Endothelial cell of umbilical vein (primary cell): ENCODE results near the gene SRCAP. TPM values are rescaled to one million over a fixed set of nuclear protein-coding genes. Genes with fewer than 3 reads are reported as not detected.

ENCODE experiments used
- BruUV-seq: library from RNA; stranded (reverse); fragments of 400-500 nt; replicated peaks from 2 replicates; lab custom pipeline; 2021; lab: Mats Ljungman, UMichigan
- CTCF ChIA-PET: fragments of 300-600, 350-600 bp; sonication (Branson Sonifier 250); formaldehyde crosslinking; loops from one replicate; lab custom pipeline; 2021; ENCODE audit warnings: antibody characterized with exemption, inconsistent platforms; lab: Charles Lee
- POLR2A ChIA-PET: fragments of 300-600, 350-600 bp; sonication (Branson Sonifier 250); formaldehyde crosslinking; loops from one replicate; lab custom pipeline; 2021; ENCODE audit warnings: antibody characterized with exemption, inconsistent platforms; lab: Charles Lee
- DNase-seq: peaks from one replicate; pipeline ENCODE4 v3.0.0-alpha.2; 2011; ENCODE audit warnings: low read depth, low spot score
- FAIRE-seq: peaks from 2 replicates; lab custom pipeline; 2011; peaks lifted over from hg19 to GRCh38; lab: Jason Lieb, UNC
- H2AFZ ChIP-seq: 2 replicates; pipeline ENCODE4 v1.6.0; 2012; ENCODE audit warnings: low read depth, low read length, control low read depth, inconsistent platforms
- H3K27ac ChIP-seq: 2 replicates; pipeline ENCODE4 v1.5.1; 2011; ENCODE audit warnings: low read depth, mild to moderate bottlenecking, control low read depth, low read length, moderate library complexity; ENCODE audit not compliant: insufficient read depth
- H3K27me3 ChIP-seq, 2 experiments: 2 replicates each; pipeline versions ENCODE4 v1.6.0 to v1.6.1; 2011; ENCODE audit warnings: low read length in 2 of 2, mixed read lengths in 1 of 2; ENCODE audit not compliant: control insufficient read depth in 2 of 2, insufficient read depth in 2 of 2
- H3K36me3 ChIP-seq, 2 experiments: 2 replicates in 1 of 2; 3 replicates in 1 of 2; pipeline ENCODE4 v1.5.1; 2011; ENCODE audit warnings: low read length in 2 of 2, mild to moderate bottlenecking in 1 of 2, moderate library complexity in 1 of 2; ENCODE audit not compliant: control insufficient read depth in 2 of 2, insufficient read depth in 2 of 2; ENCODE audit errors: extremely low read depth in 1 of 2
- H3K4me1 ChIP-seq: 3 replicates; pipeline ENCODE4 v1.5.1; 2011; ENCODE audit warnings: mild to moderate bottlenecking, low read length; ENCODE audit not compliant: control insufficient read depth, insufficient read depth; ENCODE audit errors: extremely low read depth
- H3K4me2 ChIP-seq: 2 replicates; pipeline ENCODE4 v1.6.1; 2011; ENCODE audit warnings: low read length, control low read depth, mixed read lengths; ENCODE audit not compliant: insufficient read depth
- H3K4me3 ChIP-seq, 3 experiments: fragments of 200-600 bp in 1 of 3; sonication (generic), shearing (Covaris generic) in 1 of 3; replicated peaks in 1 of 3; 2 replicates each; pipeline ENCODE4 v1.5.1; 2011 to 2016; ENCODE audit warnings: control low read depth in 3 of 3, low read length in 3 of 3, mild to moderate bottlenecking in 2 of 3, inconsistent platforms in 1 of 3, low read depth in 1 of 3, moderate library complexity in 1 of 3; ENCODE audit not compliant: insufficient read depth in 1 of 3
- H3K79me2 ChIP-seq: 2 replicates; pipeline ENCODE4 v1.6.0; 2012; ENCODE audit warnings: low read length, inconsistent platforms; ENCODE audit not compliant: control insufficient read depth, insufficient read depth
- H3K9ac ChIP-seq: replicated peaks from 2 replicates; pipeline ENCODE3; 2011; ENCODE audit warnings: low read length, control low read depth; ENCODE audit not compliant: insufficient read depth; ENCODE audit errors: extremely low read depth
- H3K9me1 ChIP-seq: replicated peaks from 3 replicates; pipeline ENCODE4 v1.6.0; 2011; ENCODE audit warnings: mild to moderate bottlenecking, low read length; ENCODE audit not compliant: control insufficient read depth, insufficient read depth; ENCODE audit errors: extremely low read depth
- H3K9me3 ChIP-seq: replicated peaks from 2 replicates; pipeline ENCODE4 v1.5.1; 2012; ENCODE audit warnings: low read length, inconsistent platforms; ENCODE audit not compliant: control insufficient read depth, insufficient read depth
- H4K20me1 ChIP-seq: replicated peaks from 2 replicates; pipeline ENCODE3; 2011; ENCODE audit warnings: mild to moderate bottlenecking, low read length; ENCODE audit not compliant: control insufficient read depth, insufficient read depth; ENCODE audit errors: extremely low read depth
- CTCF ChIP-seq, 2 donors: IDR thresholded peaks; 1 replicate in 1 of 2; 2 replicates in 1 of 2; pipeline ENCODE4 v1.5.1; 2011; ENCODE audit warnings: low read length in 2 of 2, mild to moderate bottlenecking in 2 of 2, moderate library complexity in 2 of 2, control low read depth in 1 of 2, inconsistent platforms in 1 of 2, low read depth in 1 of 2; ENCODE audit not compliant: insufficient read depth in 1 of 2; ENCODE audit errors: extremely low read depth in 1 of 2
- EZH2 ChIP-seq: IDR thresholded peaks from 2 replicates; pipeline ENCODE4 v1.6.1; 2012; ENCODE audit warnings: borderline replicate concordance, low read depth, mild to moderate bottlenecking, moderate library complexity, low read length, inconsistent platforms; ENCODE audit not compliant: severe bottlenecking
- FOS ChIP-seq: IDR thresholded peaks from 2 replicates; pipeline ENCODE4 v1.6.1; 2011; ENCODE audit warnings: mild to moderate bottlenecking, low read length, moderate library complexity, borderline replicate concordance; ENCODE audit not compliant: insufficient read depth
- GATA2 ChIP-seq: IDR thresholded peaks from 2 replicates; pipeline ENCODE4 v1.7.0; 2011; ENCODE audit warnings: low read depth, mild to moderate bottlenecking, moderate library complexity, mixed read lengths, low read length; ENCODE audit not compliant: insufficient read length, insufficient read depth
- JUN ChIP-seq: IDR thresholded peaks from 2 replicates; pipeline ENCODE4 v1.6.1; 2011; ENCODE audit warnings: borderline replicate concordance, low read depth; ENCODE audit not compliant: insufficient read length, insufficient read depth
- MAX ChIP-seq: IDR thresholded peaks from 2 replicates; pipeline ENCODE4 v1.6.1; 2011; ENCODE audit not compliant: insufficient read depth, insufficient read length
- MYC ChIP-seq: IDR thresholded peaks from one replicate; pipeline ENCODE4 v1.6.1; 2011; ENCODE audit warnings: mild to moderate bottlenecking, low read depth, low read length
- POLR2A ChIP-seq: IDR thresholded peaks from 2 replicates; pipeline ENCODE4 v1.6.1; 2012; ENCODE audit warnings: low read depth, mild to moderate bottlenecking, control low read depth, low read length
- POLR2AphosphoS5 ChIP-seq: IDR thresholded peaks from 2 replicates; pipeline ENCODE4 v1.6.1; 2012; ENCODE audit warnings: low read depth, mild to moderate bottlenecking, control low read depth, low read length, moderate library complexity; ENCODE audit not compliant: insufficient read depth
- dilution Hi-C: fragments of 300-500 bp; cut with MboI; formaldehyde crosslinking; loops from one replicate; pipeline ENCODE4 v1.15.0; 2019; ENCODE audit warnings: low sequenced_read_pairs; ENCODE audit not compliant: extremely low pct_ligation_motif_present
- intact Hi-C: fragments of 100-400 bp; cut with micrococcal nuclease; formaldehyde crosslinking; loops from one replicate; pipeline ENCODE4 v1.10.0; 2022
- polyA plus RNA-seq, 4 experiments: library from polyadenylated mRNA; depleted of rRNA in 3 of 4; stranded (reverse) in 3 of 4; unstranded in 1 of 4; fragments of >200 nt; gene quantifications; 2 replicates each; pipeline versions ENCODE4 v1.2.1 to v1.2.3, GENCODE V29; 2011 to 2012; ENCODE audit warnings: missing spikeins in 1 of 4
- total RNA-seq: library from RNA; stranded (reverse); gene quantifications from 2 replicates; pipeline ENCODE4 v1.2.3, GENCODE V29; 2021

The SRCAP gene
- total and polyA plus RNA-seq, 2 donors (not counting 3 experiments of a cell fraction or from before 2014, with no cell fraction given) = 11.0 to 77.7 TPM

- Histone ChIP-seq H3K4me2 (no peak overlapping the region), H3K27ac (no peak overlapping the region), H3K4me3 (no peak overlapping the region), H4K20me1 (no peaks in the 10 kb centered on the region), H2AFZ (no peak overlapping the region), H3K27me3 (no peaks in the 10 kb centered on the region), H3K9me3 (no peaks in the 10 kb centered on the region), H3K9ac (no peak overlapping the region), H3K79me2 (peaks cover 4% of the 10 kb centered on the region), H3K4me1 (no peaks in the 10 kb centered on the region), H3K9me1 (no peaks in the 10 kb centered on the region), H3K36me3 (peaks cover 41 to 44% of the 10 kb centered on the region in 2 experiments)
- DNase-seq = no peak
- TF ChIP-seq MYC = no peak
- FAIRE-seq = no peak
- intact Hi-C loops (no loop called here), dilution Hi-C loops (no loop called here)
- POLR2A ChIA-PET = no interaction called here
- BruUV-seq = no TSS peak
- CTCF ChIA-PET = no interaction called here
Measured at GRCh38 chr16:30728321-30728720, 29.4 kb downstream of the SRCAP start.

- CTCF ChIA-PET = no interaction called here
- H3K4me1 ChIP-seq = no peaks in the 10 kb centered on the region
- TF ChIP-seq EZH2 (no peak), FOS (no peak), MAX (no peak), GATA2 (no peak), JUN (no peak), CTCF (IDR thresholded peaks at IDR 0.05; ENCODE audit: extremely low read depth in 1 of 2, insufficient read depth in 1 of 2, low read depth in 1 of 2, low read length in 2 of 2) (no peak), POLR2A (no peak), POLR2AphosphoS5 (no peak), MYC (no peak)
- no peak overlapping the region for H3K4me2 ChIP-seq
- no peaks in the 10 kb centered on the region for H3K27me3 ChIP-seq
- POLR2A ChIA-PET = no interaction called here
- no TSS peak for BruUV-seq
- H3K9me1 ChIP-seq = no peaks in the 10 kb centered on the region
- H3K9ac ChIP-seq = no peak overlapping the region
- no peaks in the 10 kb centered on the region for H3K9me3 ChIP-seq
- H3K27ac ChIP-seq = no peak overlapping the region
- dilution Hi-C loops = no loop called here
- DNase-seq (no peak), FAIRE-seq (no peak)
- H3K79me2 ChIP-seq = peaks cover 4% of the 10 kb centered on the region
- intact Hi-C loops = no loop called here
- H2AFZ ChIP-seq = no peak overlapping the region
- H3K36me3 ChIP-seq = peaks cover 36 to 43% of the 10 kb centered on the region in 2 experiments
- no peaks in the 10 kb centered on the region for H4K20me1 ChIP-seq
- H3K4me3 ChIP-seq = no peak overlapping the region
Measured at GRCh38 chr16:30728899-30729672, 30.1 kb downstream of the SRCAP start.
